Neural cell (in vitro differentiated cells): Measurements from ENCODE around the gene TNFAIP8. TPM values are rescaled to one million over a fixed set of nuclear protein-coding genes. Genes with fewer than 3 reads are reported as not detected.

Experiments
- H2AFZ ChIP-seq: fragments of 200-600, 300-800 bp; sonication (generic), shearing (Covaris generic); 2 replicates; pipeline ENCODE4 v1.6.0; 2014; ENCODE audit warnings: low read depth, mild to moderate bottlenecking, antibody characterized with exemption, low read length, moderate library complexity
- H3F3A ChIP-seq: fragments of 200-600 bp; shearing (Covaris generic); 2 replicates; pipeline ENCODE4 v1.6.1; 2016; ENCODE audit warnings: mild to moderate bottlenecking, moderate library complexity, mixed read lengths, antibody characterized with exemption, low read length; ENCODE audit not compliant: insufficient read depth, poor library complexity, severe bottlenecking
- H3K27ac ChIP-seq: fragments of 200-600, 300-800 bp; sonication (generic), shearing (Covaris generic); 2 replicates; pipeline ENCODE4 v1.5.1; 2014; ENCODE audit warnings: mild to moderate bottlenecking, low read length, moderate library complexity
- H3K27me3 ChIP-seq: fragments of 300-800, 200-600 bp; sonication (generic), shearing (Covaris generic); 2 replicates; pipeline ENCODE4 v1.6.0; 2014; ENCODE audit warnings: mild to moderate bottlenecking, low read depth, low read length, moderate library complexity; ENCODE audit not compliant: insufficient read depth
- H3K36me3 ChIP-seq: fragments of 300-800, 200-600 bp; sonication (generic), shearing (Covaris generic); 2 replicates; pipeline ENCODE4 v1.5.1; 2014; ENCODE audit warnings: mild to moderate bottlenecking, antibody characterized with exemption, low read length, moderate library complexity; ENCODE audit not compliant: insufficient read depth
- H3K4me2 ChIP-seq: fragments of 300-800, 200-600 bp; sonication (generic), shearing (Covaris generic); 2 replicates; pipeline ENCODE4 v1.6.0; 2014; ENCODE audit warnings: mild to moderate bottlenecking, low read length
- H3K4me3 ChIP-seq: fragments of 300-800, 200-600 bp; sonication (generic), shearing (Covaris generic); 2 replicates; pipeline ENCODE4 v1.5.1; 2014; ENCODE audit warnings: mild to moderate bottlenecking, low read length, moderate library complexity
- H3K79me2 ChIP-seq: fragments of 200-600 bp; shearing (Covaris generic); replicated peaks from 2 replicates; pipeline ENCODE4 v1.6.0; 2014; ENCODE audit warnings: mild to moderate bottlenecking, low read length, moderate library complexity; ENCODE audit not compliant: insufficient read depth
- H3K9ac ChIP-seq: fragments of 300-800, 200-600 bp; sonication (generic), shearing (Covaris generic); 2 replicates; pipeline ENCODE4 v1.6.1; 2016; ENCODE audit warnings: mild to moderate bottlenecking, low read length, mixed read lengths
- H3K9me2 ChIP-seq: fragments of 200-600 bp; shearing (Covaris generic); 2 replicates; pipeline ENCODE4 v1.6.1; 2016; ENCODE audit warnings: mild to moderate bottlenecking, low read length, mixed read lengths; ENCODE audit not compliant: insufficient read depth
- H3K9me3 ChIP-seq: fragments of 200-600, 300-800 bp; sonication (generic), shearing (Covaris generic); 2 replicates; pipeline ENCODE4 v1.6.1; 2016; ENCODE audit warnings: mild to moderate bottlenecking, mixed run types, low read length, moderate library complexity, mixed read lengths
- H4K20me1 ChIP-seq: fragments of 200-600 bp; shearing (Covaris generic); 2 replicates; pipeline ENCODE4 v1.6.1; 2016; ENCODE audit warnings: mild to moderate bottlenecking, mixed run types; ENCODE audit not compliant: insufficient read depth
- EP300 ChIP-seq: fragments of 450-650 bp; conservative IDR thresholded peaks from 2 replicates; pipeline ENCODE4 v1.6.1; 2014; ENCODE audit warnings: antibody characterized with exemption, mild to moderate bottlenecking, moderate library complexity; ENCODE audit not compliant: poor library complexity, severe bottlenecking
- EZH2 ChIP-seq: fragments of 200-600, 300-800 bp; shearing (Covaris generic), sonication (generic); IDR thresholded peaks from 2 replicates; pipeline ENCODE4 v1.6.1; 2014; ENCODE audit warnings: antibody characterized with exemption, low read length, borderline replicate concordance, mild to moderate bottlenecking; ENCODE audit not compliant: insufficient read depth, poor library complexity, severe bottlenecking
- MXI1 ChIP-seq: fragments of 450-650 bp; conservative IDR thresholded peaks from 2 replicates; pipeline ENCODE4 v1.6.1; 2014; ENCODE audit warnings: antibody characterized with exemption, mild to moderate bottlenecking; ENCODE audit not compliant: poor library complexity, severe bottlenecking
- POLR2AphosphoS5 ChIP-seq: IDR thresholded peaks from 2 replicates; pipeline ENCODE4 v1.6.1; 2012
- RAD21 ChIP-seq: fragments of 450-650 bp; conservative IDR thresholded peaks from 2 replicates; pipeline ENCODE4 v1.6.1; 2014; ENCODE audit warnings: antibody characterized with exemption, mild to moderate bottlenecking, moderate library complexity
- SMC3 ChIP-seq: fragments of 450-650 bp; conservative IDR thresholded peaks from 2 replicates; pipeline ENCODE4 v1.6.1; 2014; ENCODE audit warnings: antibody characterized with exemption, mild to moderate bottlenecking, moderate library complexity; ENCODE audit not compliant: poor library complexity
- TAF1 ChIP-seq: IDR thresholded peaks from 2 replicates; pipeline ENCODE4 v1.6.1; 2012; ENCODE audit warnings: low read depth
- polyA plus RNA-seq: library from polyadenylated mRNA; depleted of rRNA; stranded (reverse); fragments of >200 nt; gene quantifications from 2 replicates; pipeline ENCODE4 v1.2.3, GENCODE V29; 2014
- TF ChIP-seq, protein P1 (sequence below): fragments of 450-650 bp; IDR thresholded peaks from 2 replicates; pipeline ENCODE4 v1.5.1; 2014; ENCODE audit warnings: antibody characterized with exemption, mild to moderate bottlenecking, moderate library complexity; ENCODE audit not compliant: poor library complexity, severe bottlenecking
- TF ChIP-seq, protein P2 (sequence below): IDR thresholded peaks from 2 replicates; pipeline ENCODE4 v1.6.1; 2012; ENCODE audit warnings: borderline replicate concordance

TNFAIP8 gene
- polyA plus RNA-seq, 1 donor from 2014 or later: 0.26 TPM

DNA sequence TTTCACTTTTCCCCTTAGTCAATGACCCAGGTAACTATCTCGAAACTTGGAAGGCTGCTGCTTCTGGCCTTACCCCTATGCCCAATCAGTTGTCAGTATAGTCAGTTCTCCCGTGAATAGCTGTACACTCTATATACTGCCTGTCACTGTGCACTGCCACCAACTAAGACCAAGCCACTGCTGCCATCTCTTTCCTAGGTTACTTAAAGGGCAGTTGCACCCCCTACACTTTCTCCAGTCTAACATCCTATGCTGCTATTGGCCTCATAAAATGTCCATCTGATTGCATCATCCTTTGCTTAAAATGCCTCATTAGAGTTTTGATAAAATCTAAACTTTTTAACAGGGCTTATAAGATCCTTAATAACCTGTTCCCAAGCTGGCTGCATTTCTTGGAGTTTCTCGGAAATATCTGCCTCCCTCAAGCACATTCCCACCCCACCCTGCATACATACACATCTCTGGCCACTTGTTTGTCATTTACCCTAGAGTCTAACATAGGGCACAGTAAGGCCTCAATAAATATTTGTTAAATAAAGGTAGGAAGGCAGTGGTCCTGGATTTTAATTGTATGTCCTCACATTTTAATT is 32.8 kb upstream of the TNFAIP8 start:
- H3K36me3 ChIP-seq: no peaks in the 10 kb centered on the region
- H3K9me2 ChIP-seq: no peaks in the 10 kb centered on the region
- no peaks in the 10 kb centered on the region for H4K20me1 ChIP-seq
- no peaks in the 10 kb centered on the region for H3K79me2 ChIP-seq
- no peaks in the 10 kb centered on the region for H3F3A ChIP-seq
- no peak overlapping the region for H3K4me3 ChIP-seq
- H2AFZ ChIP-seq: no peak overlapping the region
- no peaks in the 10 kb centered on the region for H3K9me3 ChIP-seq
- no peaks in the 10 kb centered on the region for H3K27me3 ChIP-seq
- H3K27ac ChIP-seq: no peak overlapping the region
- TF ChIP-seq, protein P1, sequence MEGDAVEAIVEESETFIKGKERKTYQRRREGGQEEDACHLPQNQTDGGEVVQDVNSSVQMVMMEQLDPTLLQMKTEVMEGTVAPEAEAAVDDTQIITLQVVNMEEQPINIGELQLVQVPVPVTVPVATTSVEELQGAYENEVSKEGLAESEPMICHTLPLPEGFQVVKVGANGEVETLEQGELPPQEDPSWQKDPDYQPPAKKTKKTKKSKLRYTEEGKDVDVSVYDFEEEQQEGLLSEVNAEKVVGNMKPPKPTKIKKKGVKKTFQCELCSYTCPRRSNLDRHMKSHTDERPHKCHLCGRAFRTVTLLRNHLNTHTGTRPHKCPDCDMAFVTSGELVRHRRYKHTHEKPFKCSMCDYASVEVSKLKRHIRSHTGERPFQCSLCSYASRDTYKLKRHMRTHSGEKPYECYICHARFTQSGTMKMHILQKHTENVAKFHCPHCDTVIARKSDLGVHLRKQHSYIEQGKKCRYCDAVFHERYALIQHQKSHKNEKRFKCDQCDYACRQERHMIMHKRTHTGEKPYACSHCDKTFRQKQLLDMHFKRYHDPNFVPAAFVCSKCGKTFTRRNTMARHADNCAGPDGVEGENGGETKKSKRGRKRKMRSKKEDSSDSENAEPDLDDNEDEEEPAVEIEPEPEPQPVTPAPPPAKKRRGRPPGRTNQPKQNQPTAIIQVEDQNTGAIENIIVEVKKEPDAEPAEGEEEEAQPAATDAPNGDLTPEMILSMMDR: no peak
- TF ChIP-seq SMC3 (no peak), POLR2AphosphoS5 (no peak), TAF1 (no peak), EZH2 (no peak), EP300 (no peak), RAD21 (no peak), MXI1 (no peak)
- TF ChIP-seq, protein P2, sequence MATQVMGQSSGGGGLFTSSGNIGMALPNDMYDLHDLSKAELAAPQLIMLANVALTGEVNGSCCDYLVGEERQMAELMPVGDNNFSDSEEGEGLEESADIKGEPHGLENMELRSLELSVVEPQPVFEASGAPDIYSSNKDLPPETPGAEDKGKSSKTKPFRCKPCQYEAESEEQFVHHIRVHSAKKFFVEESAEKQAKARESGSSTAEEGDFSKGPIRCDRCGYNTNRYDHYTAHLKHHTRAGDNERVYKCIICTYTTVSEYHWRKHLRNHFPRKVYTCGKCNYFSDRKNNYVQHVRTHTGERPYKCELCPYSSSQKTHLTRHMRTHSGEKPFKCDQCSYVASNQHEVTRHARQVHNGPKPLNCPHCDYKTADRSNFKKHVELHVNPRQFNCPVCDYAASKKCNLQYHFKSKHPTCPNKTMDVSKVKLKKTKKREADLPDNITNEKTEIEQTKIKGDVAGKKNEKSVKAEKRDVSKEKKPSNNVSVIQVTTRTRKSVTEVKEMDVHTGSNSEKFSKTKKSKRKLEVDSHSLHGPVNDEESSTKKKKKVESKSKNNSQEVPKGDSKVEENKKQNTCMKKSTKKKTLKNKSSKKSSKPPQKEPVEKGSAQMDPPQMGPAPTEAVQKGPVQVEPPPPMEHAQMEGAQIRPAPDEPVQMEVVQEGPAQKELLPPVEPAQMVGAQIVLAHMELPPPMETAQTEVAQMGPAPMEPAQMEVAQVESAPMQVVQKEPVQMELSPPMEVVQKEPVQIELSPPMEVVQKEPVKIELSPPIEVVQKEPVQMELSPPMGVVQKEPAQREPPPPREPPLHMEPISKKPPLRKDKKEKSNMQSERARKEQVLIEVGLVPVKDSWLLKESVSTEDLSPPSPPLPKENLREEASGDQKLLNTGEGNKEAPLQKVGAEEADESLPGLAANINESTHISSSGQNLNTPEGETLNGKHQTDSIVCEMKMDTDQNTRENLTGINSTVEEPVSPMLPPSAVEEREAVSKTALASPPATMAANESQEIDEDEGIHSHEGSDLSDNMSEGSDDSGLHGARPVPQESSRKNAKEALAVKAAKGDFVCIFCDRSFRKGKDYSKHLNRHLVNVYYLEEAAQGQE: no peak
- H3K9ac ChIP-seq: no peak overlapping the region
- no peak overlapping the region for H3K4me2 ChIP-seq

DNA sequence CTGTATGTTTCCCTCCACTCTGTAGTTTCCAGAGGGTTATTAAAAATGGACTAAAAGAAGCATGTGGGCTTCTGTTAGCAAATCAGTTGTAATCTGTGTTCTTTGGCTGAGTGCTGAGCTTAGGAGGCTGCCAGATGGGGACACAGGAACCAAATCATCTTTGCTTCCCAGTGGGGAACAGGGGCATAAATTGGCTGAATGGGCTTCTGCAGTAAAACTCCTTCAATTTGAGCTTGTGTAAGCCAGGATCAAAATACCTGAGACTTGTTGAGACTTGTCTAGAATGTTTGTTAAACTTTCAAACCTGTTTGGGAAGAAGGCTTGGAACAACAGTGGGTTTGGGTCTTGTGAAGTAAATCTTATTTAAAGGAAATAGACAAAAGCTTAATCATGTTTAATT is 32.2 kb upstream of the TNFAIP8 start:
- Histone ChIP-seq H3K4me2 (no peak overlapping the region), H3K9me3 (no peaks in the 10 kb centered on the region), H2AFZ (no peak overlapping the region), H3K79me2 (no peaks in the 10 kb centered on the region), H3K9me2 (no peaks in the 10 kb centered on the region), H4K20me1 (no peaks in the 10 kb centered on the region), H3F3A (no peaks in the 10 kb centered on the region), H3K27ac (no peak overlapping the region), H3K4me3 (no peak overlapping the region), H3K27me3 (no peaks in the 10 kb centered on the region), H3K9ac (no peak overlapping the region), H3K36me3 (no peaks in the 10 kb centered on the region)
- TF ChIP-seq, protein P2: no peak
- TF ChIP-seq EZH2 (no peak), TAF1 (no peak), MXI1 (no peak), RAD21 (no peak), SMC3 (no peak), EP300 (no peak), POLR2AphosphoS5 (no peak)
- TF ChIP-seq, protein P1: no peak
